RWPE2 (cell line): ENCODE measurements around the gene ANKRD6.

Source experiments
- ATAC-seq: fragments of 200-7000 bp; cut with Tn5 transposase; 3 replicates; pipeline ENCODE4 v1.9.1; 2021; ENCODE audit warnings: low read depth
- DNase-seq: peaks from one replicate; pipeline ENCODE4 v3.0.0-alpha.2; 2020; ENCODE audit warnings: low spot score
- H3K27ac ChIP-seq: fragments of 450-650 bp; 2 replicates; pipeline ENCODE4 v1.5.1; 2017; ENCODE audit warnings: mild to moderate bottlenecking; ENCODE audit not compliant: poor library complexity, severe bottlenecking
- H3K27me3 ChIP-seq: fragments of 250-450 bp; sonication (Bioruptor Pico); 2 replicates; pipeline ENCODE4 v1.5.1; 2021; ENCODE audit warnings: mild to moderate bottlenecking, moderate library complexity; ENCODE audit not compliant: insufficient read depth, poor library complexity, severe bottlenecking
- H3K36me3 ChIP-seq: fragments of 250-450 bp; sonication (Bioruptor Pico); 2 replicates; pipeline ENCODE4 v1.5.1; 2020; ENCODE audit warnings: low read depth, mild to moderate bottlenecking, moderate library complexity
- H3K4me1 ChIP-seq: fragments of 250-450 bp; sonication (Bioruptor Pico); 2 replicates; pipeline ENCODE4 v1.5.1; 2021; ENCODE audit warnings: mild to moderate bottlenecking, moderate library complexity; ENCODE audit not compliant: insufficient read depth, poor library complexity, severe bottlenecking
- H3K4me3 ChIP-seq: fragments of 250-450 bp; sonication (Bioruptor Pico); 2 replicates; pipeline ENCODE4 v1.5.1; 2021; ENCODE audit warnings: mild to moderate bottlenecking, moderate library complexity; ENCODE audit not compliant: severe bottlenecking
- H3K9me3 ChIP-seq: fragments of 250-450 bp; sonication (Bioruptor Pico); 2 replicates; pipeline ENCODE4 v1.5.1; 2021; ENCODE audit warnings: mild to moderate bottlenecking, moderate library complexity; ENCODE audit not compliant: severe bottlenecking
- TF ChIP-seq, protein P1 (sequence below): fragments of 450-650 bp; IDR thresholded peaks from one replicate; pipeline ENCODE4 v1.5.1; 2017; ENCODE audit warnings: mild to moderate bottlenecking, moderate library complexity; ENCODE audit not compliant: poor library complexity, severe bottlenecking

The ANKRD6 gene

GRCh38 chr6:89482126-89482525 is 49.2 kb downstream of the ANKRD6 start:
- TF ChIP-seq, protein P1, sequence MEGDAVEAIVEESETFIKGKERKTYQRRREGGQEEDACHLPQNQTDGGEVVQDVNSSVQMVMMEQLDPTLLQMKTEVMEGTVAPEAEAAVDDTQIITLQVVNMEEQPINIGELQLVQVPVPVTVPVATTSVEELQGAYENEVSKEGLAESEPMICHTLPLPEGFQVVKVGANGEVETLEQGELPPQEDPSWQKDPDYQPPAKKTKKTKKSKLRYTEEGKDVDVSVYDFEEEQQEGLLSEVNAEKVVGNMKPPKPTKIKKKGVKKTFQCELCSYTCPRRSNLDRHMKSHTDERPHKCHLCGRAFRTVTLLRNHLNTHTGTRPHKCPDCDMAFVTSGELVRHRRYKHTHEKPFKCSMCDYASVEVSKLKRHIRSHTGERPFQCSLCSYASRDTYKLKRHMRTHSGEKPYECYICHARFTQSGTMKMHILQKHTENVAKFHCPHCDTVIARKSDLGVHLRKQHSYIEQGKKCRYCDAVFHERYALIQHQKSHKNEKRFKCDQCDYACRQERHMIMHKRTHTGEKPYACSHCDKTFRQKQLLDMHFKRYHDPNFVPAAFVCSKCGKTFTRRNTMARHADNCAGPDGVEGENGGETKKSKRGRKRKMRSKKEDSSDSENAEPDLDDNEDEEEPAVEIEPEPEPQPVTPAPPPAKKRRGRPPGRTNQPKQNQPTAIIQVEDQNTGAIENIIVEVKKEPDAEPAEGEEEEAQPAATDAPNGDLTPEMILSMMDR: no peak
- H3K27me3 ChIP-seq: no peaks in the 10 kb centered on the region
- no peaks in the 10 kb centered on the region for H3K9me3 ChIP-seq
- H3K27ac ChIP-seq: no peak overlapping the region
- DNase-seq (no peak), ATAC-seq (no peak)
- H3K36me3 ChIP-seq: no peaks in the 10 kb centered on the region
- no peaks in the 10 kb centered on the region for H3K4me1 ChIP-seq
- no peak overlapping the region for H3K4me3 ChIP-seq

- H3K27ac ChIP-seq: no peak overlapping the region
- no peaks in the 10 kb centered on the region for H3K9me3 ChIP-seq
- TF ChIP-seq, protein P1: no peak
- no peaks in the 10 kb centered on the region for H3K36me3 ChIP-seq
- no peaks in the 10 kb centered on the region for H3K27me3 ChIP-seq
- DNase-seq (no peak), ATAC-seq (no peak)
- no peaks in the 10 kb centered on the region for H3K4me1 ChIP-seq
- no peak overlapping the region for H3K4me3 ChIP-seq
Measured at GRCh38 chr6:89483111-89483720, 50.3 kb downstream of the ANKRD6 start.

DNA sequence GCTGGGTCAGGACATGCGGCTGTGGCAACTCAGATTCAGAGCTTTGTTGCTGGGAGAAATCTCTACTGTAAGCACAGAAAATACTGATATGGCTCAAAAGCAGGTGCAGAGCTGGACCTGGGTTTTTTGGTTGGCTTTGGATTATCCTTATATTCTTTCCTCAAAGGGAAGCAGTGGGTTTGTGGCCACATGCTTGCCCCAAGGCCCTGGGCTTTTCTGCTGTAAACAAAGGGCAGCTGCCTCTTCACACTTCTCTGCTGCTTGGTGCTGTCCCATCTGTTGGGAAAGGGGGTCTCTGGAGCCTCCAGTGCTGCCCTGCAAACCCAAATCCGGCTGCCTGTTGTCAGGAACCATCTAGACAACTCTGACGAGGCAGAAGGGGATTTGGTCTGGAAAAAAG is 52.4 kb downstream of the ANKRD6 start:
- no peaks in the 10 kb centered on the region for H3K27me3 ChIP-seq
- H3K9me3 ChIP-seq: no peaks in the 10 kb centered on the region
- ATAC-seq (no peak), DNase-seq (no peak)
- H3K4me3 ChIP-seq: no peak overlapping the region
- H3K27ac ChIP-seq: no peak overlapping the region
- no peaks in the 10 kb centered on the region for H3K36me3 ChIP-seq
- TF ChIP-seq, protein P1: no peak
- no peaks in the 10 kb centered on the region for H3K4me1 ChIP-seq

DNA sequence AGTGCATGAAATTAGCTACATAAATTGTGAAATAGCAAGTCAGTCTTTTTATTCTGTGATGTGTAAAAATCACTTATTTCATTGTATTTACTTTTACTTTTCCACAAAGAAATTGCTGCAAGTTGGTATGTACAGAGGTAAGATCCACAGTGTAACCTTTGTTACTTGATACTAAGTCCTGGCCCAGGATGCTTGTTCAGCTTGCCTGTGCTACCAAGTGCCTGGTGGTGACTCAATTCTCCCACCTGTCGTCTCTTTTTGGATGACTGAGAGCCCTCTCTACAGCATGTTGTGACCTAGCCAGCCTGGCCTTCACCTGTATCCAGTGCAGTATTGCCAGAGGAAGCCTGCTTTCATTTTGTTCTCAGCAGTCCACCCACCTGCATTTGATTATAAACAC is 54.9 kb downstream of the ANKRD6 start:
- no peak overlapping the region for H3K4me3 ChIP-seq
- no peaks in the 10 kb centered on the region for H3K36me3 ChIP-seq
- DNase-seq (no peak), ATAC-seq (no peak)
- no peaks in the 10 kb centered on the region for H3K4me1 ChIP-seq
- H3K27ac ChIP-seq: no peak overlapping the region
- no peaks in the 10 kb centered on the region for H3K9me3 ChIP-seq
- H3K27me3 ChIP-seq: no peaks in the 10 kb centered on the region
- TF ChIP-seq, protein P1: no peak

DNA sequence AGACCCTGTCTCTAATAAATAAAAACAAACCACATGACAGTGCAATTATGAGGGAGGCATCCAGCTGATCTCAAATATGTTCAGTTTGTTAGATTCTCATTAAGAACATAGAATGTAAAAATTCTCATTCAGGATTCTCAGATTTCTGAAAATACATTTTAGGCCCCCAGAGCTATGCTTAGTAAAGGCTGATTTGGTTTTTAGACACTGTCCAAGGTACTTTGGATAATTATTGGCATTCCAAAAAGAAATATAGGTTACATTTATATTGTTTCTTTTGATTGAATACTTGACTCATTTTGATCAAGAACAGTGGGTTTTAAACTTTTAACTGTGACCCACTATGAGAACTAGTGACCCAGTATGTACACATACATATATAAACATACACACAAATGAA is 55.5 kb downstream of the ANKRD6 start:
- TF ChIP-seq, protein P1: no peak
- Histone ChIP-seq H3K4me3 (no peak overlapping the region), H3K27ac (no peak overlapping the region), H3K4me1 (no peaks in the 10 kb centered on the region), H3K27me3 (no peaks in the 10 kb centered on the region), H3K9me3 (no peaks in the 10 kb centered on the region), H3K36me3 (no peaks in the 10 kb centered on the region)
- DNase-seq (no peak), ATAC-seq (no peak)
